HG03108 (cell line): ENCODE data around the gene ASTE1.
"Not testable (repeated sequence)": the region's sequence is repeated elsewhere in the genome, so short reads cannot be mapped to it uniquely, and the experiment has no call there.

Experiments
- ATAC-seq: cut with Tn5 transposase; IDR thresholded peaks from one replicate; pipeline ENCODE4 v1.9.1; 2021; ENCODE audit warnings: moderate library complexity; ENCODE audit not compliant: unreplicated experiment

Gene ASTE1

GRCh38 chr3:131018970-131019369 lies 7.7 kb downstream of the ASTE1 start:
- ATAC-seq: no peak

- no peak for ATAC-seq
Observed at GRCh38 chr3:131009698-131010097, 16.9 kb downstream of the ASTE1 start.

DNA sequence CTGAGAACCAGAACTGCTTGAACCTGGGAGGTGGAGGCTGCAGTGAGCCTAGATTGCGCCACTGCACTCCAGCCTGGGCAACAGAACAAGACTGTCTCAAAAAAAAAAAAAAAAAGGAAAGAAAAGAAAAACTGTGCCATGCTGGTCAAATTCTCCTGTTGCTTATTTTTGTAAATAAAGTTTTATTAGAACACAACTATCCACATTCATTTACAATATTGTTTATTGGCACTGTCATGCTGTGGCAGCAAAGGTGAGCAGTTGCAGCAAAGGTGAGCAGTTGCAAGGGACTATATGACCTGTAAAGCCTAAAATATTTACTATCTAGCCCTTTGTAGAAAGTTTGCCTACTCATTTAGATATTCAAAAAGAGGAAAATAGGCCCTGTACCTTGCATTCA lies 18.3 kb downstream of the ASTE1 start:
- no peak for ATAC-seq

GRCh38 chr3:131007782-131008181 lies 18.8 kb downstream of the ASTE1 start:
- no peak for ATAC-seq

GRCh38 chr3:131007256-131007655 lies 19.4 kb downstream of the ASTE1 start:
- ATAC-seq: no peak

DNA sequence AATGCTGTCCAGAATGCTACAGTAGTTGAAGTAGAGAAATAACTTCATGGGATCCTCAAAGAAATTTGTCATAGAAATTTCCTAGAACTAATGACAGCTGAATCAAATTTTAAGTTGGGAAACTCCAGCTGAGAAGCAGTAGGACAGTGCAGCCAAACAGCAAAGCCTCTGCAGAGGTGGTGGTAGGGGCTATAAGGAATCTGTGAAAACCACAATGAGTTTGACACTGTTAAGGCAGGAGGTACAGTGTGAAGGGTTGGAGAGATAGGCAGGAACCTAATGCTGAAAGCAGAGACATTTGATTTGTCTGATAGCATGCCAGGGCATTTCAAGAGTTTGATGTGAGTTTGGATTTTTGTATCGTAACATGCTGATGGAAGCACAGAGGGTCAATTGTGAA lies 22.0 kb downstream of the ASTE1 start:
- no peak for ATAC-seq

DNA sequence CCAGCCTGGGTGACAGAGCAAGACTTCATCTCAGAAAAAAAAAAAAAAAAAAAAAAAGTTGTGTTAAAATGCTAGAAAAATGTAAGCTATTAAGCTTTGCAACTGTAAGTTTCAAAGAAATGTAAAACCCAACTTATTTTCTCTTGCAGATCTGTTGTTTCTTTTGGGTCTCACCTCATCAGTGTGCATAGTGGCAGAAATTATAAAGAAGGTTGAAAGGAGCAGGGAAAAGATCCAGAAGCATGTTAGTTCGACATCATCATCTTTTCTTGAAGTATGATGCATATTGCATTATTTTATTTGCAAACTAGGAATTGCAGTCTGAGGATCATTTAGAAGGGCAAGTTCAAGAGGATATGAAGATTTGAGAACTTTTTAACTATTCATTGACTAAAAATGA lies 25.6 kb downstream of the ASTE1 start:
- ATAC-seq: no peak

DNA sequence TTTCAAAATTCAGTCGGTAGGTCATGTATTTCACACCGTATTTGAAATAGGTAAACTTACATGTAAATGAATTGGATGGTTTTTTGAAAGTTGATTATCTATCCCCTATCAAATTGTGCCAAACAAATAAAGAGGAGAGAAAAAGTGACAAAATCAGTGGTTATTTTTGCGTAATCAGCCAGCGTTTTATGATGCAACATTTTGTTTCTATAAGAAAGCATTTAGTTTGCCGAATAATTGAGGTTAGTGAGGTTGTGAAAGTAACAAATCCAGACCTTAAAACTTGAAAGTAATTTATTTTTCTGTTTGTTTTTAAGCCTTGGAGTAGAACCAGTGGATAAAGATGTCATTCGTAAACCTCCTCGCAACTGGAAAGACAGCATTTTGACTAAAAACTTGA lies 29.3 kb downstream of the ASTE1 start:
- no peak for ATAC-seq

DNA sequence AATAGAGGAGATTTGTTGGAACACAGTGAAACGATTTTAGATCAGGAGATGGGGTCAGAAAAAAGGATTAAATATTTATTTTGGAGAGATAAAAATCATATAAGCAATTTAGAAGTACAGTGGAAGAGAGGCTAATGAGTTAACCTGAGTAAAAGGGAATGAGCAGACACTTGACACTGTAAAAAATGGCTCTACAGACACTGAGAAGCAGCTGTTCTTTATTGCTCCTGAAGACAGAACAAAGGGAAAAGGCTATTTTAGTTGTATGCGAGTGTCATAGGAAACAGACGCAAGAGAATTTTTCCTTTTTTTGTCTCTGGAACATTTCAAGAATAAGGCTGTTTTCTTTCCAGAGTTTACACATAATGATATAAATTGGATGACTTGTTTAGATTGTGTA lies 34.3 kb downstream of the ASTE1 start:
- no peak for ATAC-seq

GRCh38 chr3:130991126-130991525 lies 35.5 kb downstream of the ASTE1 start:
- no peak for ATAC-seq

DNA sequence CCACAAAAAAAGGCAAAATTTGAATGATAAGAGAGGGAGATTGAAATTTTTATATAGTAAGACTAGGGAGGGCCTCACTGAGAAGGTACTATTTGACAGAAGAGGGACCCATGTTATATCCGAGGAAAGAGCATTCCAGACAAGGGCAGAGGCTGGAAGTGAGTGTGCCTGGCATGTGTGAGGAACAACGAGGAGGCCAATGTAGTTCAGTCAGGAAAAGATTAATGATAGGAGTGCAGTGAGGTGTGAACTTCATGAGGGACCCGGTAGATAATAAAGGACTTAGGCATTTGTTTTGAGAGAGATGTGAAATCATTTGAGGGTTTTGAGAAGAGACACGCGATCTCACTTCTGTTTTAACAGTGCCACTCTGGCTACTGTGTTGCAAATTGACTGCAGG lies 36.3 kb downstream of the ASTE1 start:
- ATAC-seq: no peak

GRCh38 chr3:130981469-130981868 lies 45.2 kb downstream of the ASTE1 start:
- no peak for ATAC-seq

DNA sequence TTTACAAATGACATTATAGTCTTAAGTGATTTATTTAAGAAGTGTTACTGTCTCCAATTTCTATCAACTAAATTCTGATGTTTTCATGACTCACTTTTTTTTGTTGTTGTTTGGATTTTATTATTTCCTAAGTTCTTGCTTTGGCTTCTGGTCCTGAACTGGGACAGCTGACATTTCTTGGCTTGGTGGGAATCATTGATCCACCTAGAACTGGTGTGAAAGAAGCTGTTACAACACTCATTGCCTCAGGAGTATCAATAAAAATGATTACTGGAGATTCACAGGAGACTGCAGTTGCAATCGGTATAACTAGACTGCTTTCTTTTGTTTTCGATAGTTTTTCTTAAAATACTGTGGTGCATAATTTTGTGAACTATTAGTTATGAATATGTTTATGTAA lies 47.5 kb downstream of the ASTE1 start:
- no peak for ATAC-seq

DNA sequence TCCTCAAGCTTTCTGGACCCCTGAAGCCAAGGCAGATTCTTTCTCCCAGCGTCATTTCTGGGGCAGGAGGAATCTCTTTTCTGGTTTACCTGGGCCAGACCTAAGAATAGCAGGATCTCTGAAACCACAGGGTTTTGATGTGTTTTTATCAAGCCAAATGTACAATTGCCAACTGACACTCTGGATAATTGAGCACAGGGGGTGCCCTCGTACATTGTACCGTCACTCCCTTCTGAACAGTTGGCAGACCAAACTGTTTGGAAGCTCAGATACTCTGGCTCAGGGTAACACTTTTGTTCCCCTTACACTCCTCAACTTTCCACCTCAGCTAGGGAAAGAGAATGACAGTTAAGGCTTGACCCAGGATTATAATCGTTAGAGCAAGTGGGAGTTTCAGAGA lies 49.9 kb downstream of the ASTE1 start:
- no peak for ATAC-seq

GRCh38 chr3:130975251-130975650 lies 51.4 kb downstream of the ASTE1 start:
- no peak for ATAC-seq

- ATAC-seq: no peak
Observed at GRCh38 chr3:130974201-130974600, 52.4 kb downstream of the ASTE1 start.

GRCh38 chr3:130973406-130973805 lies 53.2 kb downstream of the ASTE1 start:
- ATAC-seq: no peak

GRCh38 chr3:130972592-130972991 lies 54.0 kb downstream of the ASTE1 start:
- ATAC-seq: not testable (repeated sequence)

- no peak for ATAC-seq
Observed at GRCh38 chr3:130971208-130971607, 55.4 kb downstream of the ASTE1 start.

- no peak for ATAC-seq
Observed at GRCh38 chr3:130969621-130970020, 57.0 kb downstream of the ASTE1 start.

GRCh38 chr3:130968221-130968620 lies 58.4 kb downstream of the ASTE1 start:
- no peak for ATAC-seq

GRCh38 chr3:130967281-130967680 lies 59.3 kb downstream of the ASTE1 start:
- ATAC-seq: no peak

GRCh38 chr3:130963878-130964277 lies 62.7 kb downstream of the ASTE1 start:
- no peak for ATAC-seq
